ENCODE data around the gene PLPP7.
"Not testable (repeated sequence)": the region's sequence is repeated elsewhere in the genome, so short reads cannot be mapped to it uniquely, and the experiment has no call there.

Gene PLPP7

GRCh38 chr9:131307974-131308373 lies 18.5 kb downstream of the PLPP7 start:
- no peak for DNase-seq

GRCh38 chr9:131308452-131308851 lies 18.9 kb downstream of the PLPP7 start:
- no peak for DNase-seq

GRCh38 chr9:131308906-131309529 lies 19.5 kb downstream of the PLPP7 start:
- no peak for DNase-seq

GRCh38 chr9:131309530-131310276 lies 20.2 kb downstream of the PLPP7 start:
- no peak for DNase-seq

- DNase-seq, result peak in 3 of 4 experiments; percentile 13 to 54 (median 32)
Measured at GRCh38 chr9:131310833-131311554, 21.5 kb downstream of the PLPP7 start.

- no peak for DNase-seq
Measured at GRCh38 chr9:131312246-131312645, 22.7 kb downstream of the PLPP7 start.

- no peak for DNase-seq
Measured at GRCh38 chr9:131312822-131313770, 23.6 kb downstream of the PLPP7 start.

- DNase-seq, result no peak
Measured at GRCh38 chr9:131318231-131319085, 28.9 kb downstream of the PLPP7 start.

GRCh38 chr9:131319486-131319885 lies 30.0 kb downstream of the PLPP7 start:
- no peak for DNase-seq

GRCh38 chr9:131320031-131320685 lies 30.6 kb downstream of the PLPP7 start:
- DNase-seq, result no peak

- no peak for DNase-seq
Measured at GRCh38 chr9:131323629-131324028, 34.1 kb downstream of the PLPP7 start.

GRCh38 chr9:131324736-131325679 lies 35.5 kb downstream of the PLPP7 start:
- no peak for DNase-seq

GRCh38 chr9:131329241-131329641 lies 39.7 kb downstream of the PLPP7 start:
- DNase-seq, result no peak

GRCh38 chr9:131330814-131331600 lies 41.5 kb downstream of the PLPP7 start:
- DNase-seq, result no peak

GRCh38 chr9:131331996-131332395 lies 42.5 kb downstream of the PLPP7 start:
- not testable (repeated sequence) for DNase-seq

GRCh38 chr9:131333771-131334628 lies 44.5 kb downstream of the PLPP7 start:
- DNase-seq, result no peak

GRCh38 chr9:131334629-131335367 lies 45.3 kb downstream of the PLPP7 start:
- no peak for DNase-seq
